GM12801 (cell line): ENCODE data around the gene PTPRO.

Experiments
- TF ChIP-seq, protein P1 (sequence below): IDR thresholded peaks from one replicate; pipeline ENCODE4 v1.5.1; 2011; ENCODE audit warnings: control low read depth; ENCODE audit not compliant: insufficient read length; ENCODE audit errors: extremely low read depth

Gene PTPRO

DNA sequence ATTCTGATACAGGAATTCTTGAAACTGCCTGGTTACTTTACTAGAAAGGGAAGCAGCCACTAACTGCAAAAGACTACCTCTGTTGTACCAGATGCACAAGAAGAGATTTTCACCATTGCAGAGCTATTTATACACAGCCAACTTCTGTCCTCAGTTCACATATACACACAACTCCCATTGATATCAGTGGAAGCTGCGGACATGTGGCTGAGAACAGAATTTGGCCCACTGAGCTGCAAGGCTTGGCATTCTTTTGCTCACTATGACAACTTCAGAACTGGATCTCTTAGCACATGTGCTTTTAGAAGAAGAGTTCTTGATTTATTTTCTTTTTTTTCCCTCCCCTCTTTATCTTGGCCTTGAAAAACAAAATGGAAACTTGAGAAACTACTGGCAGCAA is 28.3 kb downstream of the PTPRO start:
- TF ChIP-seq, protein P1, sequence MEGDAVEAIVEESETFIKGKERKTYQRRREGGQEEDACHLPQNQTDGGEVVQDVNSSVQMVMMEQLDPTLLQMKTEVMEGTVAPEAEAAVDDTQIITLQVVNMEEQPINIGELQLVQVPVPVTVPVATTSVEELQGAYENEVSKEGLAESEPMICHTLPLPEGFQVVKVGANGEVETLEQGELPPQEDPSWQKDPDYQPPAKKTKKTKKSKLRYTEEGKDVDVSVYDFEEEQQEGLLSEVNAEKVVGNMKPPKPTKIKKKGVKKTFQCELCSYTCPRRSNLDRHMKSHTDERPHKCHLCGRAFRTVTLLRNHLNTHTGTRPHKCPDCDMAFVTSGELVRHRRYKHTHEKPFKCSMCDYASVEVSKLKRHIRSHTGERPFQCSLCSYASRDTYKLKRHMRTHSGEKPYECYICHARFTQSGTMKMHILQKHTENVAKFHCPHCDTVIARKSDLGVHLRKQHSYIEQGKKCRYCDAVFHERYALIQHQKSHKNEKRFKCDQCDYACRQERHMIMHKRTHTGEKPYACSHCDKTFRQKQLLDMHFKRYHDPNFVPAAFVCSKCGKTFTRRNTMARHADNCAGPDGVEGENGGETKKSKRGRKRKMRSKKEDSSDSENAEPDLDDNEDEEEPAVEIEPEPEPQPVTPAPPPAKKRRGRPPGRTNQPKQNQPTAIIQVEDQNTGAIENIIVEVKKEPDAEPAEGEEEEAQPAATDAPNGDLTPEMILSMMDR: no peak

DNA sequence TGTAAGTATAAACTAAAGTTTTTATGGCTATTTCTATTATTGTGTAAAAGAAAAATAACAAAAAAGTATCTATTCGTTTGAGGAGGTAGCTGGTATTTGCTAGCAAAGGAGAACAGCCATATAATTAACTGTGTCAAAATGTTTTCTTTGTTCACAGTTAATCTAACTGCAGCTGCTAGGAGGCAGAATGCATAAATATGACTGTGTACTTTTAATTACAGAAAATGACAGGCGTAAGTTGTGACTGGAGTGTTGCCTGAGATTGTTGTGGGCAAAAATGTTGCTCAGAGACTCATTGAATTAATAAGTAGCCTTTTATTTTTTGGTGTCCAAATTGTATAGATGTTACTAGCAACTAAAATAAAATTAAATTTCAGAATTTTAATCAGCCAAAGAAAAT is 33.5 kb downstream of the PTPRO start:
- TF ChIP-seq, protein P1: no peak

DNA sequence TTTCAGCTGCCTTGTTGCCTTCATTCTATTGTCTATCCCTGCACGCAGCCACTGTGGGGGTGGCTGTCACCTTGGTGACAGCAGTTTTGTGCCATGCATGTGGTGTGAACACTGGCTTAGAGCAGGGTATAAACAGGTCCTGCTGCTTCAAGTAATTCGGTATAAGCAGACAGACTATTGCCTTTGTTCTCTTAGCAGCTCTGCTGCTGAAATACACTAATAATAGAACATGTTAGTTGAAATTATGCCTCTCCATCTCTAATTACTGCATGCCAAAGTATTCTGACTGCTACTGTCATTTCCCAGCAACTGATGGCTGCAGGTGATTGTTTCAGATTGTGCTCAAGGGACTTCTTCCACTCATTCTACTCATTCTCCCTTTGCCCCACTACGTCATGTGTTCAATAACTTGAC is 34.6 kb downstream of the PTPRO start:
- TF ChIP-seq, protein P1: no peak

DNA sequence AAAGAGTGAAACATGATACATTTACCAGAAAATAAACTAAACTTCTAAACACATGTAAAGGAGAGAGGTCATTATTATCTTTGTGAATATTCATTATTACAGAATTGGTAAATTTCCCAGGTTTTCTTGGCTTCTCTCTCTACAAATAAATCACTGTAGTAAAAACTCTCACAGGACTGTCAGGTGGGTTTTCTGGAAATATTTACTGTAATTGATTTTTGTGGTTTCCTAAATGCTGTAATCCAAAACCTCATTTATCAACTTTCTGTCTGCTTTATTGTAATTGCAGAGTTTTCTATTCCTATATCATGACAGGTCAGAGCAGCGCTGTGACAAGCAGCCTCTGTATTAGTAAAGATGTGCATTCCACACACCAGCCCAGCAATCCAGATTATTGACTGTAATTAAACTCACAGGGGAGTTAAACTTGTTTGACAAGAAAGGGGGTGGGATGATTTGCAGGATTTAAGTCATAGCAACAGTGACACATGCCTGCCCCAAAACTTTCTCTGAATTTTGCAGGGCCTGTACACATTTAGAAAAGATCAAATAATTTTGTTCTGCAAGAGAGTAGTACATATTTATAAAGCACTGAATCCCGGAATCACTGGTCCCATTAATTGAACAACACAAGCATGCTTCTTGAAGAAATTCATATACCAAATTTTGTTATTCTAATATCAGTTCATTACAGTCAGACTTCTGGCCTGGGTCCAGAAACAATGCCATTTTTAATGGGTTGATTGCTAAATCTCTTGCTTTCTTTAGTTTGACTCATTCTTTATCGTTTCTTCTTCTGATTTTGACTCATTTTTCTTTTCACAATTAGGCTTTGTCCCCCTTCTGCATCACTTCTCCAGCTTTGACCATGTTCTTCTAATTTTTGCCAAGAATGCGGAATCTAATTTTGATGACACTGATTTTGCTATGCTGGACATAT is 42.2 kb downstream of the PTPRO start:
- TF ChIP-seq, protein P1: no peak

DNA sequence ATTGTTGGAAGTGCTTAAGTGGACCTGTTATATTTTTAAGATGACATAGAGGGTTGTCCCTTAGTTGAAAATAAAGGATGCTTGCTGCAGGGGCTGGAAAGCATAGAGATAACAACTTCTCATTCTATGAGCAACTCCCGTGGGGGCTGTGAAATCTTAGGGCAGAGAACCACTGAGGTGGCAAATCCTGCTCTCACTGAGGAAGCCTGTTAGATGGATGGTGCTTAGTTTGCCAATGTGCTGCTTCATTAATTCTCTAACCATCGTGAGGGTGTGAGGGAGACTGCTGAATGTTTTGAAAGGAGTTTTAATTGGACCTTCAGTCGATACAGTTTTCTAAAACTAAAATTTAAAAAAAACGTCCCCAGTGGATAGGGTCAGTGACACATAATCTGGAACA is 46.5 kb downstream of the PTPRO start:
- TF ChIP-seq, protein P1: no peak

DNA sequence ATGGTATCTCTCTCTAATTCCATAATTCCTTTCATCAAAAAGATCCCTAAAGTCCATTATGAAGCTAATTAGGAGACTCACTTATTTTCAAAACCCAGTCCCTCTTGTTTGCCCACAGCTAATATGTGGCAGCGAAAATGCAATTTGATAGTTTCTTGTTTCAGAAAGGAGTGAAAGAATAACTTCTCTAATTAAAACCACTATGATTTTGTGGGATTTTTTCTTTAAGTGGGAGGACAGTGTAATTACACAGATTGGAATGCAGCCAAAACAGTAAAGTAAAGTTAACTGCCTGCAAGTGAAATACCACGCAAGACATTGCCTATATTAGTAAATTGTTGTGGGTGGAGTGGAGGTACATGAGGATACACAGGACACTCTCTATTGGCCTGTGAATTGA is 50.0 kb downstream of the PTPRO start:
- TF ChIP-seq, protein P1: no peak

DNA sequence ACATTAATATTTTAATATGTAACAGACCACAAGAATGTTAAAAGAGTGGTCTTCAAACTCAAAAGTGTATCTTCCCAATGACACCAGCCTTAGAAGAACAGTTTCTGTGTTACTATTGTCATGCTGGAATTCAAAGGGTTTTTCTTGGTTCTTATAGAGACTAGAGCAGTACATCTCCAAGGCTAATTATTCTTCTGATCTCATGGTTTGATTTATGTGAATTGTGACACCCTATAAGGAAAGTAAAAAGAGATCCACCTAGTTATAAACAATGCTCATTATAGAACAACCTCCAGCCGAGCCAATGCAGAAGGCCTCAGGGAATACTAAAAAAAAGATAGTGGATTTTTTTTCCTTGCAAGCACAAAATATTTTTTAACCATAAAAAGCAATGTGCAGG is 65.5 kb downstream of the PTPRO start:
- TF ChIP-seq, protein P1: no peak
